H9 (cell line): ENCODE measurements around the gene ITPR3. TPM values are rescaled to one million over a fixed set of nuclear protein-coding genes. Genes with fewer than 3 reads are reported as not detected.

ENCODE experiments used
- DNase-seq: peaks from one replicate; pipeline ENCODE4 v3.0.0-alpha.2; 2017
- H2AFZ ChIP-seq: one replicate; pipeline ENCODE4 v1.6.1; 2013; ENCODE audit warnings: mild to moderate bottlenecking, low read length, control low read depth, moderate library complexity
- H2AK5ac ChIP-seq: 2 replicates; pipeline ENCODE4 v1.6.1; 2013; ENCODE audit warnings: low read length, control low read depth, mixed read lengths; ENCODE audit not compliant: insufficient read length
- H2BK120ac ChIP-seq: one replicate; pipeline ENCODE4 v1.6.1; 2013; ENCODE audit warnings: low read depth, mild to moderate bottlenecking, low read length, control low read depth, inconsistent platforms; ENCODE audit not compliant: poor library complexity, severe bottlenecking
- H2BK12ac ChIP-seq: 2 replicates; pipeline ENCODE4 v1.6.1; 2013; ENCODE audit warnings: low read length, control low read depth, mixed read lengths, low read depth; ENCODE audit not compliant: insufficient read length
- H2BK15ac ChIP-seq: 2 replicates; pipeline ENCODE4 v1.6.1; 2013; ENCODE audit warnings: low read depth, low read length, control low read depth
- H2BK20ac ChIP-seq: one replicate; pipeline ENCODE4 v1.6.1; 2013; ENCODE audit warnings: low read depth, mild to moderate bottlenecking, low read length, control low read depth, inconsistent platforms; ENCODE audit not compliant: poor library complexity, severe bottlenecking
- H2BK5ac ChIP-seq: 2 replicates; pipeline ENCODE4 v1.6.1; 2013; ENCODE audit warnings: low read length, control low read depth, mixed read lengths; ENCODE audit not compliant: insufficient read length
- H3K14ac ChIP-seq: 2 replicates; pipeline ENCODE4 v1.6.1; 2013; ENCODE audit warnings: low read length, control low read depth; ENCODE audit not compliant: insufficient read depth
- H3K18ac ChIP-seq: 2 replicates; pipeline ENCODE4 v1.6.1; 2013; ENCODE audit warnings: low read depth, mild to moderate bottlenecking, mixed read lengths, low read length, control low read depth; ENCODE audit not compliant: insufficient read length
- H3K23ac ChIP-seq: 2 replicates; pipeline ENCODE4 v1.6.1; 2013; ENCODE audit warnings: low read length, control low read depth, mixed read lengths, low read depth; ENCODE audit not compliant: insufficient read length
- H3K23me2 ChIP-seq: 2 replicates; pipeline ENCODE4 v1.6.1; 2013; ENCODE audit warnings: low read depth, mild to moderate bottlenecking, mixed read lengths, low read length, control low read depth; ENCODE audit not compliant: insufficient read length, poor library complexity, severe bottlenecking
- H3K27ac ChIP-seq: 2 replicates; pipeline ENCODE4 v1.5.1; 2013; ENCODE audit warnings: low read length, control low read depth, mixed read lengths, low read depth; ENCODE audit not compliant: insufficient read length
- H3K27me3 ChIP-seq: 2 replicates; pipeline ENCODE4 v1.6.1; 2013; ENCODE audit warnings: low read length, control low read depth, inconsistent platforms; ENCODE audit not compliant: insufficient read depth
- H3K4ac ChIP-seq: 2 replicates; pipeline ENCODE4 v1.6.1; 2013; ENCODE audit warnings: low read depth, mild to moderate bottlenecking, control low read depth, inconsistent platforms, low read length, moderate library complexity
- H3K4me1 ChIP-seq: 2 replicates; pipeline ENCODE4 v1.6.1; 2013; ENCODE audit warnings: low read length, control low read depth, inconsistent platforms; ENCODE audit not compliant: insufficient read depth
- H3K4me2 ChIP-seq: 2 replicates; pipeline ENCODE4 v1.6.1; 2013; ENCODE audit warnings: low read length, control low read depth, mixed read lengths; ENCODE audit not compliant: insufficient read length, insufficient read depth
- H3K56ac ChIP-seq: 2 replicates; pipeline ENCODE4 v1.6.1; 2013; ENCODE audit warnings: low read depth, mild to moderate bottlenecking, mixed read lengths, low read length, control low read depth; ENCODE audit not compliant: insufficient read length
- H3K79me1 ChIP-seq: 2 replicates; pipeline ENCODE4 v1.6.1; 2013; ENCODE audit warnings: low read depth, mild to moderate bottlenecking, moderate library complexity, low read length, control low read depth, inconsistent platforms; ENCODE audit not compliant: insufficient read depth, poor library complexity, severe bottlenecking
- H3K79me2 ChIP-seq: 2 replicates; pipeline ENCODE4 v1.6.1; 2013; ENCODE audit warnings: low read length, control low read depth, inconsistent platforms; ENCODE audit not compliant: insufficient read depth
- H3K9ac ChIP-seq: 2 replicates; pipeline ENCODE4 v1.6.1; 2013; ENCODE audit warnings: low read length, control low read depth, mixed read lengths; ENCODE audit not compliant: insufficient read length; ENCODE audit errors: extremely low read depth
- H3K9me3 ChIP-seq: one replicate; pipeline ENCODE4 v1.6.1; 2013; ENCODE audit warnings: low read depth, low read length, inconsistent platforms; ENCODE audit not compliant: control insufficient read depth
- H3T11ph ChIP-seq: one replicate; pipeline ENCODE4 v1.6.1; 2013; ENCODE audit warnings: mild to moderate bottlenecking, low read length, control low read depth, inconsistent platforms
- H4K20me1 ChIP-seq: one replicate; pipeline ENCODE4 v1.6.1; 2013; ENCODE audit not compliant: control insufficient read depth, insufficient read length, insufficient read depth
- H4K5ac ChIP-seq: 2 replicates; pipeline ENCODE4 v1.6.1; 2013; ENCODE audit warnings: low read depth, mild to moderate bottlenecking, mixed read lengths, low read length, control low read depth; ENCODE audit not compliant: insufficient read length
- H4K8ac ChIP-seq: replicated peaks from 2 replicates; pipeline ENCODE4 v1.6.1; 2013; ENCODE audit warnings: low read length, control low read depth, mixed read lengths, low read depth; ENCODE audit not compliant: insufficient read length
- H4K91ac ChIP-seq: 2 replicates; pipeline ENCODE4 v1.6.1; 2013; ENCODE audit warnings: low read depth, mild to moderate bottlenecking, moderate library complexity, mixed read lengths, low read length, control low read depth; ENCODE audit not compliant: insufficient read length
- H3K27ac Mint-ChIP-seq, 3 experiments: 2 replicates in 2 of 3; 3 replicates in 1 of 3; pipeline ENCODE4 v1.8.0; 2020 to 2021; ENCODE audit warnings: mixed read lengths in 3 of 3, mild to moderate bottlenecking in 1 of 3, moderate library complexity in 1 of 3
- H3K27me3 Mint-ChIP-seq: 2 replicates; pipeline ENCODE4 v1.8.0; 2021; ENCODE audit warnings: low read depth, mild to moderate bottlenecking, moderate library complexity, mixed read lengths
- H3K36me3 Mint-ChIP-seq, 3 experiments: 2 replicates in 2 of 3; 3 replicates in 1 of 3; pipeline ENCODE4 v1.8.0; 2020 to 2021; ENCODE audit warnings: low read depth in 3 of 3, mixed read lengths in 3 of 3; ENCODE audit not compliant: insufficient read depth in 1 of 3
- H3K4me1 Mint-ChIP-seq, 2 experiments: 2 replicates each; pipeline ENCODE4 v1.8.0; 2020; ENCODE audit warnings: mixed read lengths in 2 of 2
- H3K4me3 Mint-ChIP-seq, 2 experiments: 2 replicates in 1 of 2; 3 replicates in 1 of 2; pipeline ENCODE4 v1.8.0; 2020 to 2021; ENCODE audit warnings: mild to moderate bottlenecking in 2 of 2, mixed read lengths in 2 of 2, moderate library complexity in 1 of 2
- H3K9me3 Mint-ChIP-seq, 2 experiments: 2 replicates in 1 of 2; 3 replicates in 1 of 2; pipeline ENCODE4 v1.8.0; 2020; ENCODE audit warnings: mild to moderate bottlenecking in 2 of 2, mixed read lengths in 2 of 2, moderate library complexity in 1 of 2
- CTCF ChIP-seq: fragments of 200-600 bp; sonication (generic); conservative IDR thresholded peaks from 3 replicates; pipeline ENCODE4 v1.8.0; 2021; ENCODE audit warnings: antibody characterized with exemption, mild to moderate bottlenecking
- WGBS: extraction: QIAGEN DNeasy Blood & Tissue Kit; methylation state at CpG from one replicate; pipeline ENCODE4 v1.1.7; 2013; ENCODE audit warnings: missing lambda C conversion rate, low lambda C conversion rate, mixed read lengths; ENCODE audit not compliant: insufficient read length; ENCODE audit errors: extremely low coverage; 5-methylcytosine and 5-hydroxymethylcytosine counted together
- total RNA-seq: library from RNA; stranded (reverse); gene quantifications from 2 replicates; pipeline ENCODE4 v1.2.1, GENCODE V29; 2021

The ITPR3 gene
- total RNA-seq, 1 experiment from 2014 or later = 40.3 TPM

- Histone ChIP-seq H3K18ac (no peak overlapping the region), H3K23me2 (peaks cover 29% of the 10 kb centered on the region), H3K4me2 (no peak overlapping the region), H3K4ac (no peak overlapping the region), H3K9me3 (no peaks in the 10 kb centered on the region), H2BK12ac (no peak overlapping the region), H2AK5ac (no peak overlapping the region), H2BK15ac (no peak overlapping the region), H4K20me1 (no peaks in the 10 kb centered on the region), H3K79me2 (peaks cover 3% of the 10 kb centered on the region; the same call in 1 of the 2 replicates), H3T11ph (no peak overlapping the region), H3K56ac (no peak overlapping the region), H4K8ac (no peak overlapping the region), H2BK120ac (no peak overlapping the region), H3K27me3 (no peaks in the 10 kb centered on the region), H3K79me1 (peaks cover 5% of the 10 kb centered on the region), H3K23ac (no peak overlapping the region), H4K91ac (no peak overlapping the region), H3K27ac (no peak overlapping the region), H4K5ac (no peak overlapping the region), H3K9ac (no peak overlapping the region), H3K14ac (no peak overlapping the region), H2BK20ac (no peak overlapping the region), H3K4me1 (peaks cover 10% of the 10 kb centered on the region; the same call in 1 of the 2 replicates), H2BK5ac (no peak overlapping the region), H2AFZ (no peak overlapping the region)
- H3K9me3 Mint-ChIP-seq = no peaks in the 10 kb centered on the region
- H3K27me3 Mint-ChIP-seq = peaks cover 14% of the 10 kb centered on the region
- no peak for TF ChIP-seq CTCF
- H3K36me3 Mint-ChIP-seq = peaks cover 0 to 13% (median 7%) of the 10 kb centered on the region in 3 experiments; a peak in 3 of 7 replicates
- H3K4me3 Mint-ChIP-seq = peak overlapping the region; percentile 52 to 80
- peaks cover 51 to 66% of the 10 kb centered on the region in 2 experiments for H3K4me1 Mint-ChIP-seq
- 0 out of 7 replicates have a peak overlapping the region, but pooled peaks of 1 of the 3 experiments have one; percentile 44 for H3K27ac Mint-ChIP-seq
- DNase-seq = no peak
- no CpG with 5 or more reads among the region's 6 CpGs for WGBS
Measured at GRCh38 chr6:33623895-33624381, 2.8 kb downstream of the ITPR3 start.
